HG03439 (cell line): ENCODE measurements around the gene HSF5.
"Not testable (repeated sequence)": the region's sequence is repeated elsewhere in the genome, so short reads cannot be mapped to it uniquely, and the experiment has no call there.

Source experiments
- ATAC-seq: cut with Tn5 transposase; IDR thresholded peaks from one replicate; pipeline ENCODE4 v1.9.1; 2021; ENCODE audit warnings: mild to moderate bottlenecking, moderate library complexity; ENCODE audit not compliant: unreplicated experiment

The HSF5 gene

GRCh38 chr17:58488428-58488890 lies 251 bp upstream of the HSF5 start:
- ATAC-seq: no peak

- ATAC-seq: no peak
Observed at GRCh38 chr17:58484600-58484999, 3.6 kb downstream of the HSF5 start.

- not testable (repeated sequence) for ATAC-seq
Observed at GRCh38 chr17:58481798-58482197, 6.4 kb downstream of the HSF5 start.

- ATAC-seq: no peak
Observed at GRCh38 chr17:58480090-58480489, 8.1 kb downstream of the HSF5 start.

GRCh38 chr17:58476812-58477211 lies 11.4 kb downstream of the HSF5 start:
- no peak for ATAC-seq

- no peak for ATAC-seq
Observed at GRCh38 chr17:58475985-58476384, 12.2 kb downstream of the HSF5 start.

GRCh38 chr17:58470356-58470755 lies 17.9 kb downstream of the HSF5 start:
- no peak for ATAC-seq

- ATAC-seq: no peak
Observed at GRCh38 chr17:58468944-58469343, 19.3 kb downstream of the HSF5 start.

GRCh38 chr17:58455491-58455890 lies 32.7 kb downstream of the HSF5 start:
- no peak for ATAC-seq

GRCh38 chr17:58452738-58453137 lies 35.5 kb downstream of the HSF5 start:
- ATAC-seq: no peak

GRCh38 chr17:58447039-58447975 lies 40.9 kb downstream of the HSF5 start:
- ATAC-seq: no peak

- no peak for ATAC-seq
Observed at GRCh38 chr17:58446086-58446485, 42.1 kb downstream of the HSF5 start.

GRCh38 chr17:58436805-58437239 lies 51.4 kb downstream of the HSF5 start:
- no peak for ATAC-seq

- ATAC-seq: no peak
Observed at GRCh38 chr17:58436245-58436644, 52.0 kb downstream of the HSF5 start.

- ATAC-seq: no peak
Observed at GRCh38 chr17:58432806-58433573, 55.2 kb downstream of the HSF5 start.

GRCh38 chr17:58427807-58428206 lies 60.4 kb downstream of the HSF5 start:
- ATAC-seq: no peak

GRCh38 chr17:58421711-58422110 lies 66.5 kb downstream of the HSF5 start:
- ATAC-seq: no peak

- no peak for ATAC-seq
Observed at GRCh38 chr17:58420827-58421226, 67.4 kb downstream of the HSF5 start.

GRCh38 chr17:58417300-58418092 lies 70.7 kb downstream of the HSF5 start, which contains the start of gene RNF43:
TSS of gene RNF43 (minus strand) at chr17:58417534. CDS start at chr17:58415577, 1,957 bp downstream.
- peak; percentile 96 for ATAC-seq

GRCh38 chr17:58416937-58417299 lies 71.3 kb downstream of the HSF5 start:
- ATAC-seq: no peak

GRCh38 chr17:58416396-58416795 lies 71.8 kb downstream of the HSF5 start:
- no peak for ATAC-seq
